ENCODE data around the gene HOMER3. TPM values are rescaled to one million over a fixed set of nuclear protein-coding genes. Genes with fewer than 3 reads are reported as not detected.
A peak's percentile ranks its signal among the peaks of the same experiment; 100 is the strongest.

HOMER3 gene
- polyA plus RNA-seq, 2 donors, result 8.9 to 12.6 TPM

DNA sequence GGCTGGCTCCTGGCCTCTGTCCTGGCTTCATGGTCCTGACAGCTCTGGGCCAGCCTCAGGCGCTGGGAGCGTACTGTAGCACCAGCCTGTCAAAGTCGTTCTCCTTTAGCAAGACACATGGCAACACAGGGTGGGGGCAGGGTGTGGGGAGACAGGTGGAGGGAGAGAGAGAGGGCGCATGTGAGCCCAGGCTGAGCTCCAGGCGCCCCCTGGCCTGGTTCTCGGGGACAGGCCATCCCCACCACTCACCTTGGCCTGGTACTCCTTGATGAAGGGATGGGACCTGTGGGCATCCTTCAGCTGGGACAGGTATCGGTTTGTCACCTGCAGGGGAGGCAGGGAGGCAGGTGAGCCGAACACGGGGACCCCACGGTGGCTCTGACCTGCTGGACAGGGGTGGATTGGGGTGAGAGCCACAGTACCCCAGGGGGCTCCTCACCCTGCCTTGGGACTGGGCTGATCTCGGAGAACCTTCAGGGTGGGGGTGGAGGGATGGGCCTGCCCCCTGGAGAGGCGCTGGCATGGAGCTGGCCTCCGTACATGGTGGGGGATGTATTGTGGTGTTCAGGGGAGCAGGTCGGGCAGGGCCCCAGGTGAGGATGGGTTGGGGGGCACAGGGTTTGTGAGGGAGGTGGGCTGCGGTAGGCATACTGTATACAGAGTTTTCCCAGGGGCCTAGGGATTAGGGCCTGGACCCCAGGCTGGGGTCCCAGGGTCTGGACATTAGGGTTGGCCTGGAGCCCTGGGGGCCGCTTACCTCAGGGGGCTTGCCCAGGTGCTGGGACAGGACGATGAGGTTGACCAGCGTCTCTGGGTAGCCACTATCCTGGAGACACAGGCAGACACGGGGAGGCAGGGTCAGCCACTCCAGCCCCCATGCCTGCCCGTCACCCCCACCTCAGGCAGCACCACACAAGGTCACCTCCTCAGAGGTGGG lies 41.1 kb downstream of the HOMER3 start:
- H3K36me3 ChIP-seq (ENCODE audit: control insufficient read depth in 2 of 2, insufficient read depth in 2 of 2, low read length in 1 of 2), result peaks cover 3 to 34% of the 10 kb centered on the region in 2 donors
- no peak overlapping the region for H3K27ac ChIP-seq (ENCODE audit: low read depth in 2 of 2, low read length in 1 of 2)
- 83 to 86% methylated on average over 19 to 20 of the region's 20 CpGs for WGBS, 2 donors

DNA sequence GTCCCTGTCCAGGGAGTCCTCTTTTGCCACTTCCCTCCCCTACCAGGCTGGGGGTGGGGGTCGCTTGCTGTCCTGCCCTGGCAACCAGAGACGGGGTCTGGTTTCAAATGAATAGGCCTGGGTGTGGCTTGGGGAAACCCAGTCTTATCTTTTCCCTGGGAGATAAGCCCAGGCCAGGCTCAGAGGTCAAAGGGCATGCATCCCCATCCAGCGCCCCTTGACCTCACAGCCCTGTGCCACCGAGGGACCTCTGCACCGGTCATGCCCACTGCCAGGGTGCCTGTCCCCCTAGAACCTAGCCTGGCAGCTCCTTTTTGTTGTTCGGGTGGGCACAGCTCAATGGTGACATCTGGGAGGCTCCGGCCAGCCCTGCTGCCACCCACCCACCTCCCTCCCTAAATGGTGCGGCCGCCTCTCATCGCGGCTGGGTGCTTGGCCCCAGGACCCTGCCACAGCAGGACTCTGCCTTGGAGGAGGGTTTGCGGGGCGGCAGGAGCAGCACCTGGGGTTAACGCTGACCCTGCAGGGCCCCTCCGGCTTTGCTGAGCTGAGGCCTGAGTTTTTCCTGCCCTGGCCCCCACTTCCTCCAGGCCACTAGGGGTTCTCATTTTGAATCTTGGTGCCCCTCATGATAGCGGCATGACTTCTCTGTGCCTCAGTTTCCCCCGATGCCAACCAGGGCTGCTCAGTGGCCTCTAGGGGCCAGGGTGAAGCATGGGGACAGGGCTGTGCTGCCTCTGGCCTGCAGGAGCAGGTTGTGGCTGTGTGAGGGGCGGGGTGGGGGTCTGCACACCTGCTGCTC lies 42.2 kb downstream of the HOMER3 start:
- 72 to 79% methylated on average over 18 of the region's 18 CpGs for WGBS, 2 donors
- Histone ChIP-seq H3K4me3 (ENCODE audit: low read depth in 1 of 2, low read length in 2 of 2) (no peak overlapping the region), H3K4me1 (ENCODE audit: control insufficient read depth in 2 of 2, insufficient read depth in 2 of 2, low read length in 1 of 2) (peaks cover 0 to 5% of the 10 kb centered on the region in 2 donors)

More for the DNA sequence above, 41.1 kb downstream of the HOMER3 start:
- peaks cover 0 to 5% of the 10 kb centered on the region in 2 donors for H3K4me1 ChIP-seq (ENCODE audit: control insufficient read depth in 2 of 2, insufficient read depth in 2 of 2, low read length in 1 of 2)
- H3K4me3 ChIP-seq (ENCODE audit: low read depth in 1 of 2, low read length in 2 of 2), result no peak overlapping the region
- peaks cover 0 to 6% of the 10 kb centered on the region in 2 donors for H3K27me3 ChIP-seq (ENCODE audit: control insufficient read depth in 1 of 2, insufficient read depth in 2 of 2, low read length in 2 of 2)
- H3K9me3 ChIP-seq (ENCODE audit: control insufficient read depth in 2 of 2, insufficient read depth in 1 of 2, low read depth in 1 of 2, low read length in 1 of 2), result no peaks in the 10 kb centered on the region

DNA sequence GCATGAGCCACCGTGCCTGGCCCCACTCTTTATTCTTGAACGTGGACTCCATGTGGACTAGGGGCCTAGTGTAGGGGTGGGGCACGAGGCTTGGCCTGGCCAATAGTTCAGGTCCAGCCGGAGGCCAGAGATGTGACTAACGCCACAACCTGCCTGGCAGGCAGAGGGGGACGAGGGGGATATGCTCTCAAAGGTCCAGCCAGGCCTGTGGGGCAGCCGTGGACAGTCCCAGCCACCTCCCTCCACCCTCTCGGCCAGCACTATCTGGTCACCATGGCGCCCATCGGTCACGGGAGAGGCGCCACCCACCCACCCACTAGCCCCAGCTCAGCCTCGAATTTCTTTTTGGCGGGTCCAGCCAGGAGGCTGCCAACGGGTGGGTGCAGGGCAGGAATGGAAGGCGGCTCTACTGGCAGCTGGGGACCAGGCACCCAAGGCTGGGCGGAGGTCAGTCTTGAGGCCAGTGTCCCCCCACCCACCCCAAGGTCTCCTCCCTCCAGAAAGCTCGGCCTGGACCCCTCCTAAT lies 42.9 kb downstream of the HOMER3 start:
- WGBS, 2 donors, result 59 to 63% methylated on average over 17 to 18 of the region's 18 CpGs

More for the DNA sequence above, 42.2 kb downstream of the HOMER3 start:
- Histone ChIP-seq H3K36me3 (ENCODE audit: control insufficient read depth in 2 of 2, insufficient read depth in 2 of 2, low read length in 1 of 2) (peaks cover 3 to 31% of the 10 kb centered on the region in 2 donors), H3K9me3 (ENCODE audit: control insufficient read depth in 2 of 2, insufficient read depth in 1 of 2, low read depth in 1 of 2, low read length in 1 of 2) (no peaks in the 10 kb centered on the region), H3K27ac (ENCODE audit: low read depth in 2 of 2, low read length in 1 of 2) (no peak overlapping the region), H3K27me3 (ENCODE audit: control insufficient read depth in 1 of 2, insufficient read depth in 2 of 2, low read length in 2 of 2) (peaks cover 0 to 9% of the 10 kb centered on the region in 2 donors)

DNA sequence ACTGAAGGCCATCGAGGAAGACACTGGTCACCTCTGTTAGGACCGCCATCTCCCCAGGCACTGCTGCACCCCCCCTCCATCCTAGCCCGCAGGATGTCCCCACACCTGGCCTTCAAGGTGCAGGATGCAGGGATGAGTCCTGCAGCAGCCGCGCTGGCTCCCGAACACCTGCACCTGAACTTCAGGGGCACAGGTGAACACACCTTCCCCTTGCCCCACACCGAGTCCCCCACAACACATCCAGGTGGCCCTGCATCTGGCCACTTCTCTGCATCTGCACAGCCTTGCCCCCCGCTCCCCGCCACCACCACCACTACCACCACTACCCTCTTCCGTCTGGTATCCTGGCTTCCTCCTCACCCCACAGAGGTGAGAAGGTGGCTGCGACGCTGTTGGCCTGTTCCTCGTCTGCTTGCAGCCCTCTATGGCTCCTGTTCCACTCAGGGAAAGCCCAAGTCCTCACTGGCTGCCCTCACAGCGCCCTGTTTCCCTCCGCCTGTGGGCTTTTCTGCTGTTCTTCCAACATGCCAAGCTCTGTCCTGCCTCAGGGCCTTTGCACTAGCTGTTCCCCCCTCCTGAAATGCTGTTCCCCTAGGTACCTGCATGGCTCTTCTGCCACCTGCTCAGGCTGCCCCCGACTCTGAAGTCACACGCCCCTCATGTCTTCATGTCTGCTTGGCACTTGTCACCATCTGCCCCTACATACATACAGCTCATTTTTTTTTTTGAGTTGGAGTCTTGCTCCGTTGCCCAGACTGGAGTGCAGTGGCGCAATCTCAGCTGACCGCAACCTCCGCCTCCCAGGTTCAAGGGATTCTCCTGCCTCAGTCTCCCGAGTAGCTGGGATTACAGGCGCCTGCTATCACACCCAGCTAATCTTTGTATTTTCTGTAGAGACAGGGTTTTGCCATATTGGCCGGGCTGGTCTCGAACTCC lies 43.7 kb downstream of the HOMER3 start:
- H3K27me3 ChIP-seq (ENCODE audit: control insufficient read depth in 1 of 2, insufficient read depth in 2 of 2, low read length in 2 of 2), result peaks cover 0 to 9% of the 10 kb centered on the region in 2 donors

More for the DNA sequence above, 42.9 kb downstream of the HOMER3 start:
- Histone ChIP-seq H3K27ac (ENCODE audit: low read depth in 2 of 2, low read length in 1 of 2) (no peak overlapping the region), H3K4me3 (ENCODE audit: low read depth in 1 of 2, low read length in 2 of 2) (no peak overlapping the region), H3K4me1 (ENCODE audit: control insufficient read depth in 2 of 2, insufficient read depth in 2 of 2, low read length in 1 of 2) (peaks cover 0 to 5% of the 10 kb centered on the region in 2 donors), H3K9me3 (ENCODE audit: control insufficient read depth in 2 of 2, insufficient read depth in 1 of 2, low read depth in 1 of 2, low read length in 1 of 2) (no peaks in the 10 kb centered on the region), H3K36me3 (ENCODE audit: control insufficient read depth in 2 of 2, insufficient read depth in 2 of 2, low read length in 1 of 2) (peaks cover 3 to 26% of the 10 kb centered on the region in 2 donors), H3K27me3 (ENCODE audit: control insufficient read depth in 1 of 2, insufficient read depth in 2 of 2, low read length in 2 of 2) (peaks cover 0 to 9% of the 10 kb centered on the region in 2 donors)

DNA sequence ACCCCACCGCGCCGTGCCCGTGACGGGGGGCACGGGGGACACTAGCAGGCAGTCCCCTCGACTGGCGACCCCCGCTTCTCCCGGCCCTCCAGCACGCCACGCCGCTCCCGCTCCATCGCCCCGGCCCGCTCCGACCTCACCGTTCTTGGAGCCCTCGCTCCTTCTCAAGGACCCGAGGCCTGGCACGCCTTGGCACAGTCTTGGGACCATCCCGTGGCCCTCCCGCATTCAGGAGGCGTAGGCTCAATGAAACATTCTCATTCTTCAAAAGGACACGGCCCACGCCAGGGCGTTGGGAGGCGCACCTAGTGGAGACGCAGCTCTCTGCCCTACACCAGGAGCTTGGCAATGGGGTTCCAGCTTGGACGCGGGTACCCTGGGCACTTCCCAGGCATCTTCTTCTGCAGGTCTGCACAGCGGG lies 44.6 kb downstream of the HOMER3 start:
- peaks cover 0 to 9% of the 10 kb centered on the region in 2 donors for H3K27me3 ChIP-seq (ENCODE audit: control insufficient read depth in 1 of 2, insufficient read depth in 2 of 2, low read length in 2 of 2)

More for the DNA sequence above, 43.7 kb downstream of the HOMER3 start:
- H3K9me3 ChIP-seq (ENCODE audit: control insufficient read depth in 2 of 2, insufficient read depth in 1 of 2, low read depth in 1 of 2, low read length in 1 of 2), result no peaks in the 10 kb centered on the region
- H3K27ac ChIP-seq (ENCODE audit: low read depth in 2 of 2, low read length in 1 of 2), result no peak overlapping the region
- 82 to 89% methylated on average over 25 of the region's 25 CpGs for WGBS, 2 donors
- peaks cover 0 to 5% of the 10 kb centered on the region in 2 donors for H3K4me1 ChIP-seq (ENCODE audit: control insufficient read depth in 2 of 2, insufficient read depth in 2 of 2, low read length in 1 of 2)
- peaks cover 0 to 21% of the 10 kb centered on the region in 2 donors for H3K36me3 ChIP-seq (ENCODE audit: control insufficient read depth in 2 of 2, insufficient read depth in 2 of 2, low read length in 1 of 2)
- H3K4me3 ChIP-seq (ENCODE audit: low read depth in 1 of 2, low read length in 2 of 2), result no peak overlapping the region

DNA sequence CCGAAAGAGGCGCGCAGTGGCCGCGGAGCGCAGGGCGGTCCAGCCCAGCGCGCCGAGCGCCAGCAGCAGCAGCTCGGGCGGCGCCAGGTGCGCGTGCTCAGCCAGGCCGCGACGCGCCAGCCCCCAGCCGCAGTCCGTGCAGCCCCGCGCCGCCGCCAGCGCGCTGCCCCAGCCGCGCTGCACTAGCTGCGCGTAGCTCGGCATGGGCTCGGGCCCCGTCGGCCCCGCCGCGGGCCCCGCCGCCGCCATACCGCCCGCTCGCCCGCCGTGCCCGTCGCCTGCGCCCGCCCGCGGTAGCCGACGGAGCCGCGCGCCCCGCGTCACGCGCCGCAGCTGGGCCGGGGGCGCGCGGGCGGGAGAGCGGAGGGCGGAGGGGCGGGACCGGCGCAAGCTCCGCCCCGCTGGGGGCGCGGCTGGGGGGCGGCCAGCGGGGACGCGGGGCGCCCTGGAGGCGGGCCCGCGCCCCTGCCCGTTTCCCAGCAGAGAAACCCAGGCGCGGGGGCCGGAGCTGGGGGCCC lies 45.1 kb downstream of the HOMER3 start, which contains the start of gene CERS1:
Gene CERS1, minus strand, starts transcription at position 335 of the 518 bp plus-strand sequence. Its CDS starts 86 bp downstream, at position 249.
- H3K36me3 ChIP-seq (ENCODE audit: control insufficient read depth in 2 of 2, insufficient read depth in 2 of 2, low read length in 1 of 2), result peaks cover 0 to 20% of the 10 kb centered on the region in 2 donors
- H3K9me3 ChIP-seq (ENCODE audit: control insufficient read depth in 2 of 2, insufficient read depth in 1 of 2, low read depth in 1 of 2, low read length in 1 of 2), result no peaks in the 10 kb centered on the region
- 1% methylated on average over 42 to 89 of the region's 89 CpGs for WGBS, 2 donors
- peaks cover 0 to 9% of the 10 kb centered on the region in 2 donors for H3K27me3 ChIP-seq (ENCODE audit: control insufficient read depth in 1 of 2, insufficient read depth in 2 of 2, low read length in 2 of 2)
- no peak within 1 kb of the TSS for H3K27ac ChIP-seq (ENCODE audit: low read depth in 2 of 2, low read length in 1 of 2)
- peak within 1 kb of the TSS; percentile 30 to 46 for H3K4me3 ChIP-seq (ENCODE audit: low read depth in 1 of 2, low read length in 2 of 2)
- H3K4me1 ChIP-seq (ENCODE audit: control insufficient read depth in 2 of 2, insufficient read depth in 2 of 2, low read length in 1 of 2), result peaks cover 0 to 5% of the 10 kb centered on the region in 2 donors

More for the DNA sequence above, 44.6 kb downstream of the HOMER3 start:
- peak overlapping the region in 1 of 2 donors; percentile 46 for H3K4me3 ChIP-seq (ENCODE audit: low read depth in 1 of 2, low read length in 2 of 2)
- peaks cover 0 to 5% of the 10 kb centered on the region in 2 donors for H3K4me1 ChIP-seq (ENCODE audit: control insufficient read depth in 2 of 2, insufficient read depth in 2 of 2, low read length in 1 of 2)
- 13 to 18% methylated on average over 24 to 33 of the region's 33 CpGs for WGBS, 2 donors
- no peak overlapping the region for H3K27ac ChIP-seq (ENCODE audit: low read depth in 2 of 2, low read length in 1 of 2)
- H3K9me3 ChIP-seq (ENCODE audit: control insufficient read depth in 2 of 2, insufficient read depth in 1 of 2, low read depth in 1 of 2, low read length in 1 of 2), result no peaks in the 10 kb centered on the region
- H3K36me3 ChIP-seq (ENCODE audit: control insufficient read depth in 2 of 2, insufficient read depth in 2 of 2, low read length in 1 of 2), result peaks cover 0 to 21% of the 10 kb centered on the region in 2 donors

DNA sequence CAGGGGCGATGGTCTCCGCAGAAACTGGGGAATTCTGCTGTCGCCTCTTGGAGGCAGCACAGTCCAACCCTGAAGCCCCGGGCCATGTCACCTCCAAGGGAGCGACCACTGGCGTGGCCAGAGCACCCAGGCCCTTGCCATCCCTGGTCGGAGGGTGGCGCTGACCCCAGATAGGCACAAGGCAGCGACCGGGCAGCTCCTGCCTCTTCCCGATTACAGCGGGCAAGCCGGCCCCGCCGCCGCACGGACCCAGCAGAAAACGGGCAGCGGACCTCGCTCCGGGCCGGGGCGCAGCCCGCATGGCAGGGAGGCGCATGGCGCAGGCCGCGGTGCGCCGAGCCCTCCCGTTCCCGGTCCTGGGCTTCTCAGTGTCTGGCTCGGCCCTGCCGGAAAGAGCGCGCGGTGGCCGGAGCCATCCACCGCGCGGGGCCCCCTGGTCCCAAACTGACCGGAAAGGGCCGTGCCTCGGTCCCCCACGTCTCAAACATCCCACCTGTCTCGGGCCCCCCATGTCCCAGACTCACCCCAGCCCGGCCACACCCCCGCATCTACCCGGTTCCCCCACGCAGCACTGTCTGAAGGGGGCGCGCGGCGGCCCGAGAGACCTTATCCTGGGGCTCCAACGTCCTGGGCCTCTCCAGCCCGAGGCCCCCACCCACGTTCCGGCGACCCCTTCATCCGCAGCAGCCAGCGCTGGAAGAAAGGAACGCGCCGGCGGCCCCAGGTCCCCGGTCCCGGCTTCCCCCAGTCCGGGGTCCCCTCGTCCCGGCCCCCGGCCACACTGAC lies 45.8 kb downstream of the HOMER3 start:
- Histone ChIP-seq H3K36me3 (ENCODE audit: control insufficient read depth in 2 of 2, insufficient read depth in 2 of 2, low read length in 1 of 2) (peaks cover 0 to 14% of the 10 kb centered on the region in 2 donors), H3K27me3 (ENCODE audit: control insufficient read depth in 1 of 2, insufficient read depth in 2 of 2, low read length in 2 of 2) (peaks cover 0 to 9% of the 10 kb centered on the region in 2 donors), H3K4me3 (ENCODE audit: low read depth in 1 of 2, low read length in 2 of 2) (peak overlapping the region; percentile 30 to 46), H3K27ac (ENCODE audit: low read depth in 2 of 2, low read length in 1 of 2) (no peak overlapping the region), H3K4me1 (ENCODE audit: control insufficient read depth in 2 of 2, insufficient read depth in 2 of 2, low read length in 1 of 2) (peaks cover 0 to 5% of the 10 kb centered on the region in 2 donors), H3K9me3 (ENCODE audit: control insufficient read depth in 2 of 2, insufficient read depth in 1 of 2, low read depth in 1 of 2, low read length in 1 of 2) (no peaks in the 10 kb centered on the region)
- 2% methylated on average over 50 to 72 of the region's 72 CpGs for WGBS, 2 donors

Data from esophagus (tissue), 2 donors.